Brain microvascular endothelial cell (primary cell): ENCODE measurements around the gene CROCC2.

ENCODE experiments used
- DNase-seq: peaks from one replicate; pipeline ENCODE4 v3.0.0-alpha.2; 2020
- H3K27ac ChIP-seq: fragments of 250-450 bp; sonication (Bioruptor Pico); 2 replicates; pipeline ENCODE4 v1.5.1; 2020; ENCODE audit warnings: mild to moderate bottlenecking, moderate library complexity
- H3K27me3 ChIP-seq: fragments of 250-450 bp; sonication (Bioruptor Pico); replicated peaks from 2 replicates; pipeline ENCODE4 v1.5.1; 2020; ENCODE audit warnings: mild to moderate bottlenecking
- H3K36me3 ChIP-seq: fragments of 250-450 bp; sonication (Bioruptor Pico); replicated peaks from 2 replicates; pipeline ENCODE4 v1.5.1; 2020; ENCODE audit warnings: mild to moderate bottlenecking
- H3K4me3 ChIP-seq: 2 replicates; pipeline ENCODE4 v1.5.1; 2011; ENCODE audit warnings: low read depth, mild to moderate bottlenecking, control low read depth, low read length, moderate library complexity
- in situ Hi-C: cut with HindIII; loops from 2 replicates; pipeline ENCODE4 v1.10.0; 2017; ENCODE audit warnings: low sequenced_read_pairs, low pct_ligation_motif_present
- TF ChIP-seq, protein P1 (sequence below): IDR thresholded peaks from 2 replicates; pipeline ENCODE4 v1.5.1; 2011; ENCODE audit warnings: low read depth, mild to moderate bottlenecking, moderate library complexity, low read length, control low read depth, inconsistent platforms; ENCODE audit errors: missing control alignments

Gene CROCC2

DNA sequence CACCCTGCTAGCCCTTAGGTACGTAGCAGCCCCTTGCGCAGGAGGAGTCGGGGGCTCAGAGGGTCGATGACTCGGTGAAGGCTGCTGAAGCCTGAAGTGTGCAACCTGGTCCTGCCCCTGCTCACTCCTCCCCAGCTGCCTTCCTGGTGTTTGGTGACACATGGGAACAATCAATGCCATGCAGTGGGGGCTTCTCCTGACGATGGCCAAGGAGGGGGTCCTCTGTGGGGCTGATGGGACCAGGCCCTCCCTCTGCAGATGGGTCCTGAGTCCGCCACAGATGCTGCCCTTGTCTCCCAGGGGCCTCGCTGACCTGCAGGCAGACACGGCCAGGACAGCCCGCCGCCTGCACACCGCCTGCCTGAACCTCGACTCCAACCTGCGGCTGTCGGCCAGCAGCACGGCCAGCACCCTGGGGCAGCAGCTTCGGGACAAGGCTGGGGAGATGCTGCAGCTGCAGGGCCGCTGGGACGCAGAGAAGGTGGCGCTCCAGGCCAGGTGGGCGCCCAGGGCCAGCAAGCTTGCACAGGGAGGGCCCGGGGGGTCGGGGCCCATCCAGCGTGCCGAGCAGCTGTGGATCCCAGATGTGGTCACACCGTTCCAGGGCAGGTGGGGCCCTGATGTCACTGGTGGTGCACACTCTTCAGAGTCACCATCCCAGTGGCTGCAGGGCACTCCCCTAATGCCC lies 24.6 kb downstream of the CROCC2 start:
- in situ Hi-C loops: no loop called here
- H3K36me3 ChIP-seq: no peaks in the 10 kb centered on the region
- no peak for DNase-seq
- no peak overlapping the region for H3K27ac ChIP-seq
- H3K4me3 ChIP-seq: no peak overlapping the region
- no peaks in the 10 kb centered on the region for H3K27me3 ChIP-seq
- TF ChIP-seq, protein P1, sequence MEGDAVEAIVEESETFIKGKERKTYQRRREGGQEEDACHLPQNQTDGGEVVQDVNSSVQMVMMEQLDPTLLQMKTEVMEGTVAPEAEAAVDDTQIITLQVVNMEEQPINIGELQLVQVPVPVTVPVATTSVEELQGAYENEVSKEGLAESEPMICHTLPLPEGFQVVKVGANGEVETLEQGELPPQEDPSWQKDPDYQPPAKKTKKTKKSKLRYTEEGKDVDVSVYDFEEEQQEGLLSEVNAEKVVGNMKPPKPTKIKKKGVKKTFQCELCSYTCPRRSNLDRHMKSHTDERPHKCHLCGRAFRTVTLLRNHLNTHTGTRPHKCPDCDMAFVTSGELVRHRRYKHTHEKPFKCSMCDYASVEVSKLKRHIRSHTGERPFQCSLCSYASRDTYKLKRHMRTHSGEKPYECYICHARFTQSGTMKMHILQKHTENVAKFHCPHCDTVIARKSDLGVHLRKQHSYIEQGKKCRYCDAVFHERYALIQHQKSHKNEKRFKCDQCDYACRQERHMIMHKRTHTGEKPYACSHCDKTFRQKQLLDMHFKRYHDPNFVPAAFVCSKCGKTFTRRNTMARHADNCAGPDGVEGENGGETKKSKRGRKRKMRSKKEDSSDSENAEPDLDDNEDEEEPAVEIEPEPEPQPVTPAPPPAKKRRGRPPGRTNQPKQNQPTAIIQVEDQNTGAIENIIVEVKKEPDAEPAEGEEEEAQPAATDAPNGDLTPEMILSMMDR: no peak

DNA sequence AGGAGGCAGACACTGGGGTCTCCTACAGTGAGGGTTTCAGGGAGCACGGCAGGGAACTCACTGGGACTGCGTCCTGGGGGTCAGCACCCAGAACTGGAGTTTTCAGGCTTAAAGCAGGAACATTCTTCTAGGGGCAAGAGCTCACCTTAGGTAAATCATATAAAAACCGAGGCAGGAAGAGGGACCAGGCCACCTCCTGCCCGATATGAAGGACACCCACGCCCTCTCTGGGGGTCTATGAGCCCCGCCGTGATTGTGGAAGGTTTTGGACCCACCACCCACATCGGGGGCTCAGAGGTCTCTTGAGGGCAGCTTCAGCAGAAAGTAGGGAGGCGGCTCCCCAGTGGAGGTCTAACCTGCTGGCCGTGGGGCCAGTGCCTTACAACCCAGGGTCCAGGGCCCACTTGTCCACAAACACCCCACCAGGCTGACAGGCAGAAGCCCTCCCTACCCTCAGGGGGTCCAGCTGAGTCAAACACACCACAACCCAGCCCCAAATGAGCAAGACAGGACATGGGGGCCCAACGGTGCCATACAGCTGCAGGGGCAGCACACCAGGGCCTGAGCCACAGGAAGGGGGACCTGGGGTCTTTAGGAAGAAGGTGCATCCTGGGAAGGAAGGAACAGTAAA lies 25.3 kb downstream of the CROCC2 start:
- Histone ChIP-seq H3K36me3 (no peaks in the 10 kb centered on the region), H3K27me3 (no peaks in the 10 kb centered on the region)
- TF ChIP-seq, protein P1: no peak

DNA sequence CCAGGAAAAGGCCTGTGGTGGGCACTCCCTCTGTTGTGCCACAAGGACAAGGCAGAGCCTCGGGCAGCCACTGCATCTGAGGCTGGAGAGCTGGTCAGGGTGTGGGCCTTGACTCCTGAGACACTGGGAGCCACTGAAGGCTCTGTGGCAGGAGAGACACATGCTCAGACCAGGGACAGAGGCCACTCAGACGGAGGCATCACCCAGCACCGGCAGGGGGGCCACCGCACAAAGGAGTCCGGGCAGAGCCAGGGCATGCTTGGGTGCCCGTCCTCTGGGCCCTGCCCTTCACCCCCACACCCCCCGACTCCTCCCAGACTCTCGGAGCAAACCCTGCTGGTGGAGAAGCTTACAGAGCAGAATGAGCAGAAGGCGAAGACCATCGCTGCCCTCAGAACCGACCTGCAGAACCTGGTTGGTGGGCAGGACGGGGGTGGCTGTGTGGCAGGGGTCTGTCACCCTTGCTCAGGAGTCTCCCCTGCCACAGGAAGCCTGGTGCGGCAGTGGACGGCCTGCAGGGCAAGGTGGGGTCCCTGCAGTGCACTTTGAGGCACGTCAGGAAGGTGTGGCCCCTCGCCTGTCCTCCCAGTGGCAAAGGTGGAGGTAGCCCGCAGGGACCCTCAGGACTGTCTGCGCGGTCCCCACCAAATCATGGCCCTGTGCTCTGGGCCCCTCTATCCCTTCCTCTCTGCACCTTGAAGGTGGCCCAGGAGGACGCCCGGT lies 26.0 kb downstream of the CROCC2 start:
- no peak for DNase-seq
- Histone ChIP-seq H3K27me3 (no peaks in the 10 kb centered on the region), H3K4me3 (no peak overlapping the region), H3K36me3 (no peaks in the 10 kb centered on the region), H3K27ac (no peak overlapping the region)
- TF ChIP-seq, protein P1: no peak
- in situ Hi-C loops: no loop called here

More for the DNA sequence above, 25.3 kb downstream of the CROCC2 start:
- Histone ChIP-seq H3K4me3 (no peak overlapping the region), H3K27ac (no peak overlapping the region)
- DNase-seq: no peak
- in situ Hi-C loops: no loop called here

DNA sequence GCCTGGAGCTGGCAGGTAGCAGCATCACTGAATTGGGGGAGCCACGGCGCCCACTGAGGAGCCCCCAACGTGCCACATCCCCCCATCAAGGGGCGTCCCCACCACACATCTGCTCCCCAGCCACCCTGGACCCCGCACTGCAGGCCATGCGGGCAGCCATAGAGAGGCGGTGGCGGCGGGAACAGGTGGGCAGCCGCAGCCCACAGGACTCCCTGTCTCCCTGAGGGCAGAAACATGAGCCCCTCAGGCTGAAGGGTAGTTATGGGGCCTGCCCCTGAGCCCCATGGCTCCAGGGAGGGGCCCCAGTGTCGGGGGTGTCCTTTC lies 26.6 kb downstream of the CROCC2 start:
- in situ Hi-C loops: no loop called here
- H3K27ac ChIP-seq: no peak overlapping the region
- no peaks in the 10 kb centered on the region for H3K36me3 ChIP-seq
- no peaks in the 10 kb centered on the region for H3K27me3 ChIP-seq
- TF ChIP-seq, protein P1: no peak
- H3K4me3 ChIP-seq: no peak overlapping the region
- DNase-seq: no peak

DNA sequence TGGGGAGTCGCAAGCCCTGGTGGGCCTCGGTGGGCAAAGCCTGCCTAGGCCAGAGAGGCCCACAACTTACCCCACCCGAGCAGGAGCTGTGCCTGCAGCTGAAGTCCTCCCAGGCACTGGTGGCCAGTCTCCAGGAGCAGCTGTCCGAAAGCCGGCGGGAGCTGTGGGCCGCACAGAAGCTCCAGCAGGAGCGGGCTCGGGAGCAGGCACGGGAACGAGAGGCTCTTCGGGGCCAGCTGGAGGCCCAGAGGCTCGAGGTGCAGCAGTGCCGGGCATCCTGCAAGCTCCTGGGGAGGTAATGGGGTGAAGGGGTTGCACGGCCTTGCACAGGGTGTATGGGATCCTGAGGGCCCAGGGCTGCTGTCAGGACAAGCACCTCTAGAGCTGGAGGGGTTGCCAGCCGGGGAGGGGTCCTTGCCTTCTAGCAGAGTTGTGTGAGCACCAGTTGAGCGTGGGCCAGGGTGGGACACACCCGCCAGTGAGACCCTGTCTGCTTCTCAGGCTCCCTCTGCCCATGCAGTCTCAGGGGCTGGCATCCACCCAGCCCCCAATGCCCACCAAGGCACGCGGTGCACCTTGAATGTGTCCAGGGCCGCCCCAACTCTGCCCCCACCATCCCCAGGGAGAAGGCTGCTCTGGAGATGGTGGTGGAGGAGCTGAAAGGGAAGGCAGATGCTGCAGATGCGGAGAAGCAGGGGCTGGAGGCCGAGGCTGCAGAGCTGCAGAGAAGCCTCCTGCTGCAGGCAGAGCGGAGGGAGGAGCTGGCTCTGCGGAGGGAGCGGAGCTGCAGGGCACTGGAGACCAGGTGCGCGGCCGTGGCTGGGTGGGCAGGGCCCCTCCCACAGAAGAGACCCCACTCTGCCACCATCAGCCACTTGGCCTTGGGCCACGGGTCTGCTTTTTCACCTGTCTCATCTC lies 27.2 kb downstream of the CROCC2 start:
- no peak for DNase-seq
- TF ChIP-seq, protein P1: no peak
- Histone ChIP-seq H3K4me3 (no peak overlapping the region), H3K27me3 (no peaks in the 10 kb centered on the region), H3K36me3 (no peaks in the 10 kb centered on the region), H3K27ac (no peak overlapping the region)
- in situ Hi-C loops: no loop called here
